ENCODE data around the gene NEU1. TPM values are rescaled to one million over a fixed set of nuclear protein-coding genes. Genes with fewer than 3 reads are reported as not detected.
A peak's percentile ranks its signal among the peaks of the same experiment; 100 is the strongest.

The NEU1 gene
- total RNA-seq, 4 donors from 2014 or later: 13.6 to 23.6 (median 17.3) TPM

GRCh38 chr6:31881136-31881859 lies 18.7 kb upstream of the NEU1 start:
- no peak for DNase-seq
- H3K4me1 ChIP-seq: peaks cover 0 to 10% (median 0%) of the 10 kb centered on the region in 3 donors
- peaks cover 24 to 70% (median 46%) of the 10 kb centered on the region in 3 donors for H3K36me3 ChIP-seq
- no peaks in the 10 kb centered on the region for H3K27me3 ChIP-seq
- no peak overlapping the region for H3K27ac ChIP-seq
- TF ChIP-seq CTCF (IDR thresholded peaks at IDR 0.05) (no peak), POLR2A (IDR thresholded peaks at IDR 0.05) (no peak)
- H3K9me3 ChIP-seq: no peaks in the 10 kb centered on the region
- no peak overlapping the region for H3K4me3 ChIP-seq
- 80 to 85% methylated on average over 9 of the region's 9 CpGs for WGBS, 2 donors
- intact Hi-C loops (cut with DNase I): no loop called here

- Histone ChIP-seq H3K4me3 (no peak overlapping the region), H3K9me3 (no peaks in the 10 kb centered on the region), H3K36me3 (peaks cover 24 to 64% (median 42%) of the 10 kb centered on the region in 3 donors), H3K4me1 (peaks cover 0 to 10% (median 0%) of the 10 kb centered on the region in 3 donors), H3K27me3 (no peaks in the 10 kb centered on the region), H3K27ac (no peak overlapping the region)
- WGBS, 2 donors: 83 to 85% methylated on average over 7 to 9 of the region's 10 CpGs
- no peak for TF ChIP-seq POLR2A (IDR thresholded peaks at IDR 0.05)
- no peak for TF ChIP-seq CTCF (IDR thresholded peaks at IDR 0.05)
- no peak for DNase-seq
- intact Hi-C loops (cut with DNase I): no loop called here
Measured at GRCh38 chr6:31880616-31881015, 18.0 kb upstream of the NEU1 start.

DNA sequence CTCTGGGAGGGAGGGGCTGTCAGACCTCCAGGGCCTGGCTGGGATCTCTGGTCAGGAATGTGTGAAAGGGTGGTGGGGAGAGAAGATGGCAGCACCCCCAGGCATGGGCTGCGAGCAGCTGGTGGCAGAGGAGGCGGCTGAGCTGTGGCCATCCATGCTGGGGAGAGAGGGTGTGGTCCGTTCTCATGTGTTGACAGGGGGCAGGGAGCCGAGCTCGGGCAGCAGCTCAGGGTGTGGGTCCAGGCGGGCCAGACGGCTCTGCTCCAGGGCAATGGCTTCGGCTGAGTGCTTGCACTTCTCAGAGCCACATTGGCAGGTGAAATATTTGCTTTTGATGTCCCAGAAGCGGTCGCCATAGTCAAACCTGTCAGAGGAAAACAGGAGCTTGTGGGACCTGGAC lies 17.3 kb upstream of the NEU1 start:
- Histone ChIP-seq H3K27ac (no peak overlapping the region), H3K4me3 (no peak overlapping the region)
- WGBS, 2 donors: 60 to 93% methylated on average over 3 to 5 of the region's 10 CpGs

GRCh38 chr6:31879143-31879542 lies 16.5 kb upstream of the NEU1 start:
- Histone ChIP-seq H3K4me1 (peaks cover 0 to 10% (median 0%) of the 10 kb centered on the region in 3 donors), H3K9me3 (no peaks in the 10 kb centered on the region), H3K27ac (peak overlapping the region in 2 of 4 donors; percentile 54 to 56), H3K4me3 (peak overlapping the region in 1 of 4 donors; percentile 34), H3K27me3 (no peaks in the 10 kb centered on the region), H3K36me3 (peaks cover 24 to 49% (median 34%) of the 10 kb centered on the region in 3 donors)
- 48 to 72% methylated on average over 8 to 10 of the region's 13 CpGs for WGBS, 2 donors
- peak in 1 of 6 experiments; percentile 12 for TF ChIP-seq CTCF (IDR thresholded peaks at IDR 0.05)
- TF ChIP-seq POLR2A (IDR thresholded peaks at IDR 0.05): no peak
- intact Hi-C loops (cut with DNase I): no loop called here
- DNase-seq: no peak

More for the DNA sequence above, 17.3 kb upstream of the NEU1 start:
- peaks cover 0 to 10% (median 0%) of the 10 kb centered on the region in 3 donors for H3K4me1 ChIP-seq
- H3K27me3 ChIP-seq: no peaks in the 10 kb centered on the region
- TF ChIP-seq CTCF (IDR thresholded peaks at IDR 0.05) (no peak), POLR2A (IDR thresholded peaks at IDR 0.05) (no peak)
- no peaks in the 10 kb centered on the region for H3K9me3 ChIP-seq
- no peak for DNase-seq
- intact Hi-C loops (cut with DNase I): no loop called here
- peaks cover 24 to 56% (median 41%) of the 10 kb centered on the region in 3 donors for H3K36me3 ChIP-seq

DNA sequence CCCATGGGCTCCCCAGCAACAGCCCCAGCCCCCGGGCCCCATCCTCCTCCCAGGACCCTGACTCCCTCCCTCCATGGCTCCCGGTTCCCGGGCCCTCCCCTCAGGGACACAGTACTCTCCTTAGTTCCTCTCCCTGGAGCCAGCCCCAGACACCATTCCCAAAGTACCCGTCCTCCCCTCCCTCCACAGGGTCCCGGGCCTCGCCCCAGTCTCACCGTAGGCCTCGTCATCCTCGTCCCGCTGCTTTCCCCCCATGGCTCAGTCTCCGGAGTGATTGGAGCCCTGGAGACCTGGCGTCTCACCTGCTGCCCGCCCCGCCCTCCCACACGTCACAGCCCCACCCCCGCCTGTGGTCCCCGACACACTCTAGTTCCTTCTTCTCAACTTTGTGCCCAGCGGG lies 16.1 kb upstream of the NEU1 start, which contains the start of gene SLC44A4:
Gene SLC44A4, minus strand, starts transcription at position 272 of the 400 bp plus-strand sequence. Its CDS starts 17 bp downstream, at position 255.
- peak within 1 kb of the TSS in 1 of 4 donors; percentile 34 for H3K4me3 ChIP-seq
- no peaks in the 10 kb centered on the region for H3K9me3 ChIP-seq
- WGBS, 2 donors: 40 to 59% methylated on average over 1 to 15 of the region's 18 CpGs
- peak within 1 kb of the TSS in 2 of 4 donors; percentile 54 to 56 for H3K27ac ChIP-seq
- peaks cover 21 to 45% (median 31%) of the 10 kb centered on the region in 3 donors for H3K36me3 ChIP-seq
- intact Hi-C loops (cut with DNase I): no loop called here
- no peak for DNase-seq
- no peak for TF ChIP-seq POLR2A (IDR thresholded peaks at IDR 0.05)
- no peak for TF ChIP-seq CTCF (IDR thresholded peaks at IDR 0.05)
- no peaks in the 10 kb centered on the region for H3K27me3 ChIP-seq
- H3K4me1 ChIP-seq: peaks cover 0 to 10% (median 0%) of the 10 kb centered on the region in 3 donors

All from esophagus squamous epithelium (tissue), 5 donors.